Naive thymus-derived CD8-positive, alpha-beta T cell (primary cell): ENCODE results near the gene CHL1. TPM values are rescaled to one million over a fixed set of nuclear protein-coding genes. Genes with fewer than 3 reads are reported as not detected.

Source experiments
- ATAC-seq, 2 donors: fragments of 150-1000 bp; cut with Tn5 transposase in 1 of 2; sonication (Bioruptor Pico), chemical (Tn5 transposase) in 1 of 2; 1 replicate in 1 of 2; 2 replicates in 1 of 2; pipeline ENCODE4 v1.10.0; 2021; ENCODE audit warnings: mild to moderate bottlenecking in 2 of 2, moderate library complexity in 2 of 2
- POLR2A ChIA-PET: fragments of 350-600 bp; sonication (Branson Sonifier 250); formaldehyde crosslinking; loops from one replicate; lab custom pipeline; 2021; ENCODE audit warnings: antibody characterized with exemption; lab: Charles Lee
- DNase-seq, 10 donors: peaks; one replicate each; pipeline versions ENCODE4 v3.0.0 to v3.0.0-alpha.2; 2020 to 2022
- H3K27ac Mint-ChIP-seq, 10 donors: one replicate each; pipeline ENCODE4 v1.8.0; 2020 to 2022; ENCODE audit warnings: mild to moderate bottlenecking in 10 of 10, mixed read lengths in 10 of 10, moderate library complexity in 4 of 10, inconsistent platforms in 1 of 10
- H3K27me3 Mint-ChIP-seq, 5 donors: one replicate each; pipeline ENCODE4 v1.8.0; 2021 to 2022; ENCODE audit warnings: mixed read lengths in 5 of 5
- H3K36me3 Mint-ChIP-seq, 3 donors: one replicate each; pipeline ENCODE4 v1.8.0; 2020 to 2022; ENCODE audit warnings: mixed read lengths in 3 of 3, mild to moderate bottlenecking in 2 of 3, inconsistent platforms in 1 of 3
- H3K4me1 Mint-ChIP-seq, 4 donors: one replicate each; pipeline ENCODE4 v1.8.0; 2021 to 2022; ENCODE audit warnings: mixed read lengths in 4 of 4
- H3K4me3 Mint-ChIP-seq, 10 donors: one replicate each; pipeline ENCODE4 v1.8.0; 2020 to 2022; ENCODE audit warnings: mild to moderate bottlenecking in 10 of 10, mixed read lengths in 10 of 10, moderate library complexity in 6 of 10, inconsistent platforms in 1 of 10
- H3K9me3 Mint-ChIP-seq, 9 donors: one replicate each; pipeline ENCODE4 v1.8.0; 2020 to 2022; ENCODE audit warnings: mixed read lengths in 9 of 9, mild to moderate bottlenecking in 3 of 9, inconsistent platforms in 1 of 9, moderate library complexity in 1 of 9
- polyA plus RNA-seq, 3 donors: library from polyadenylated mRNA; unstranded; fragments of 300-500 nt; fragmentation: Illumina TruSeq; gene quantifications; one replicate each; pipeline ENCODE4 v1.2.3, GENCODE V29; 2021
- total RNA-seq, 8 experiments: library from RNA in 2 of 8; stranded (reverse) in 2 of 8; gene quantifications; one replicate each; pipeline ENCODE4 v1.2.3 and lab custom pipeline; 2021 to 2026

Gene CHL1, protein sequence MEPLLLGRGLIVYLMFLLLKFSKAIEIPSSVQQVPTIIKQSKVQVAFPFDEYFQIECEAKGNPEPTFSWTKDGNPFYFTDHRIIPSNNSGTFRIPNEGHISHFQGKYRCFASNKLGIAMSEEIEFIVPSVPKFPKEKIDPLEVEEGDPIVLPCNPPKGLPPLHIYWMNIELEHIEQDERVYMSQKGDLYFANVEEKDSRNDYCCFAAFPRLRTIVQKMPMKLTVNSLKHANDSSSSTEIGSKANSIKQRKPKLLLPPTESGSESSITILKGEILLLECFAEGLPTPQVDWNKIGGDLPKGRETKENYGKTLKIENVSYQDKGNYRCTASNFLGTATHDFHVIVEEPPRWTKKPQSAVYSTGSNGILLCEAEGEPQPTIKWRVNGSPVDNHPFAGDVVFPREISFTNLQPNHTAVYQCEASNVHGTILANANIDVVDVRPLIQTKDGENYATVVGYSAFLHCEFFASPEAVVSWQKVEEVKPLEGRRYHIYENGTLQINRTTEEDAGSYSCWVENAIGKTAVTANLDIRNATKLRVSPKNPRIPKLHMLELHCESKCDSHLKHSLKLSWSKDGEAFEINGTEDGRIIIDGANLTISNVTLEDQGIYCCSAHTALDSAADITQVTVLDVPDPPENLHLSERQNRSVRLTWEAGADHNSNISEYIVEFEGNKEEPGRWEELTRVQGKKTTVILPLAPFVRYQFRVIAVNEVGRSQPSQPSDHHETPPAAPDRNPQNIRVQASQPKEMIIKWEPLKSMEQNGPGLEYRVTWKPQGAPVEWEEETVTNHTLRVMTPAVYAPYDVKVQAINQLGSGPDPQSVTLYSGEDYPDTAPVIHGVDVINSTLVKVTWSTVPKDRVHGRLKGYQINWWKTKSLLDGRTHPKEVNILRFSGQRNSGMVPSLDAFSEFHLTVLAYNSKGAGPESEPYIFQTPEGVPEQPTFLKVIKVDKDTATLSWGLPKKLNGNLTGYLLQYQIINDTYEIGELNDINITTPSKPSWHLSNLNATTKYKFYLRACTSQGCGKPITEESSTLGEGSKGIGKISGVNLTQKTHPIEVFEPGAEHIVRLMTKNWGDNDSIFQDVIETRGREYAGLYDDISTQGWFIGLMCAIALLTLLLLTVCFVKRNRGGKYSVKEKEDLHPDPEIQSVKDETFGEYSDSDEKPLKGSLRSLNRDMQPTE (N-terminal part only)
- under 1 TPM; 0.33 to 0.60 TPM for total RNA-seq
- polyA plus RNA-seq = not detected
- total RNA-seq (lab: John Stamatoyannopoulos, UW) = 0 to 0.09 (median 0) reads per million in 6 experiments

- peaks cover 7 to 37% (median 35%) of the 10 kb centered on the region in 5 donors for H3K27me3 Mint-ChIP-seq
- POLR2A ChIA-PET = no interaction called here
- peaks cover 0 to 14% (median 3%) of the 10 kb centered on the region in 3 donors for H3K36me3 Mint-ChIP-seq
- DNase-seq (no peak), ATAC-seq (no peak)
- no peak within 1 kb of the TSS for H3K27ac Mint-ChIP-seq
- peaks cover 2 to 8% (median 5%) of the 10 kb centered on the region in 4 donors for H3K4me1 Mint-ChIP-seq
- H3K4me3 Mint-ChIP-seq = peak within 1 kb of the TSS in 9 of 10 donors; percentile 1 to 67 (median 36)
- peaks cover 0 to 8% (median 4%) of the 10 kb centered on the region in 9 donors for H3K9me3 Mint-ChIP-seq
These were observed at the start of gene CHL1 for GRCh38 chr3:196311-197148. TSS of gene CHL1 (plus strand) at chr3:196763. CDS start at chr3:319777, 123,014 bp downstream.

- no peak for ATAC-seq
- DNase-seq = no peak
- Mint-ChIP-seq H3K4me1 (no peaks in the 10 kb centered on the region), H3K9me3 (no peaks in the 10 kb centered on the region), H3K27ac (no peak overlapping the region), H3K4me3 (no peak overlapping the region), H3K27me3 (peaks cover 0 to 5% (median 3%) of the 10 kb centered on the region in 5 donors), H3K36me3 (no peaks in the 10 kb centered on the region)
- POLR2A ChIA-PET = no interaction called here
These were observed 44.9 kb upstream of the CHL1 start for GRCh38 chr3:151614-152189.

DNA sequence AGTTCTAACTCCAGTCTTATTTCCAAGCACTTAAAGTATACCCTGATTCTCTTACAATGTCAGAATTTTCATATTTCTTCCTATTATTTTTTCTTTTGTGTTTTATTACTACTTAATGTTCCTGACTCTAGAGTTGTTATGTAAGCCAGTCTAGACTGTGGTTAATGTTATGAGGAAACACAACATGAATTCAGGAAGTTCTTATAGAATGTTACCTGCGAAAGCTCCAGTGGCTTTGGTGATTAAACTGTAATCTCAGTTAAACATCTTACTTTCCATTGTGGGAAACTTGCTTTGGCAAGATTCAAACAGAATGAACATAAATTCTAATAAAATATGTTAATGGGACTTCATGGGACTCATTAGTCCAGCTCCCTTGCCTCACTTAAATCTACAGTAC is 36.6 kb upstream of the CHL1 start:
- Mint-ChIP-seq H3K4me1 (no peaks in the 10 kb centered on the region), H3K27me3 (peaks cover 1 to 15% (median 5%) of the 10 kb centered on the region in 5 donors), H3K27ac (no peak overlapping the region), H3K36me3 (peaks cover 0 to 4% (median 0%) of the 10 kb centered on the region in 3 donors), H3K9me3 (peaks cover 0 to 10% (median 0%) of the 10 kb centered on the region in 9 donors), H3K4me3 (no peak overlapping the region)
- POLR2A ChIA-PET = no interaction called here
- ATAC-seq (no peak), DNase-seq (no peak)

- Mint-ChIP-seq H3K36me3 (peaks cover 0 to 4% (median 0%) of the 10 kb centered on the region in 3 donors), H3K27ac (no peak overlapping the region)
- POLR2A ChIA-PET = no interaction called here
These were observed 30.5 kb upstream of the CHL1 start for GRCh38 chr3:166071-166470.

DNA sequence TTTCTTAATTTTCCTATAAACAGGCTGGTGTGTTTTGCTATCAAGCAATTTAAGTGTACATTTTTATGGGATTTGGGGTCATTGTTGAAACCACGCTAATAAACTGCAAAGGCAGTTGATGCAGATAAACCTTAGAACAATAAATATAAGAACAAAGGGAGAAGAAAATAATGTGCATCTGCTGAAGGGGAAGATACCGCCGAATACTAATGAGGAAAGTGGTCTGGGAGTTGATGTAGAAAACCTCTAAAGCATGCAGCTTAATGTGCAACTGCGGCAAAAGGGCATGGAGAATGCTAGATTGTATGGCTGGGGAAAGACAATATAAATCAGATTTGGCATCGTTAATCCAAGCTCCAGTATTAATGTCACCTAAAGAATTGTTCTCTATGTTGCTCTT is 29.8 kb upstream of the CHL1 start:
- Mint-ChIP-seq H3K27me3 (peaks cover 1 to 23% (median 6%) of the 10 kb centered on the region in 5 donors), H3K4me3 (no peak overlapping the region), H3K27ac (no peak overlapping the region), H3K36me3 (peaks cover 0 to 4% (median 0%) of the 10 kb centered on the region in 3 donors), H3K9me3 (peaks cover 0 to 5% (median 0%) of the 10 kb centered on the region in 9 donors), H3K4me1 (no peaks in the 10 kb centered on the region)
- no peak for DNase-seq
- ATAC-seq = no peak
- POLR2A ChIA-PET = no interaction called here

More at GRCh38 chr3:166071-166470, 30.5 kb upstream of the CHL1 start:
- no peak for DNase-seq
- H3K9me3 Mint-ChIP-seq = peaks cover 0 to 5% (median 0%) of the 10 kb centered on the region in 9 donors
- ATAC-seq = no peak
- peaks cover 1 to 23% (median 6%) of the 10 kb centered on the region in 5 donors for H3K27me3 Mint-ChIP-seq
- H3K4me1 Mint-ChIP-seq = no peaks in the 10 kb centered on the region
- H3K4me3 Mint-ChIP-seq = no peak overlapping the region

DNA sequence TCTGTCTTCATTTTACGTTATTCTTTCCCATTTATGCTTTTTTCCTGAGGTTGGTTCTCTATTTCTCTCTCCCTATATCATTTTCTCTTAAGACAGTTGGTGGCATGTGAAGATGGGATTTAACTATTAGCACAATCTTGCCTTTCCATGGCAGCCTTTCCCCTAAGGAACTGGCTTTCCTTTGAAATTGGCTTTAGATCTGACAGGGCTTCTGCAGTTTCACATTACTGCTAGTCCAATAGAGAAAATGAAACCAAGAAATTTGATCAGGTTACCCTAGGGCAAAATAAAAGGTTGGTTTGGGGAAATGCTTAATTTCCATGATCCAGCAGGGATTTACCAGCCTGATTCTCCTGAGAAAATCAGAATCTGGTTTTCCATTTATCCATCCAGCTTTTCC is 22.7 kb upstream of the CHL1 start:
- DNase-seq (no peak), ATAC-seq (no peak)
- peak overlapping the region in 1 of 10 donors; percentile 37 for H3K27ac Mint-ChIP-seq
- H3K4me3 Mint-ChIP-seq = no peak overlapping the region
- POLR2A ChIA-PET = no interaction called here
- no peaks in the 10 kb centered on the region for H3K36me3 Mint-ChIP-seq
- peaks cover 0 to 4% (median 0%) of the 10 kb centered on the region in 5 donors for H3K27me3 Mint-ChIP-seq
- no peaks in the 10 kb centered on the region for H3K9me3 Mint-ChIP-seq
- H3K4me1 Mint-ChIP-seq = no peaks in the 10 kb centered on the region

- no peaks in the 10 kb centered on the region for H3K36me3 Mint-ChIP-seq
- no peak overlapping the region for H3K4me3 Mint-ChIP-seq
- DNase-seq = no peak
- peaks cover 0 to 13% (median 0%) of the 10 kb centered on the region in 5 donors for H3K27me3 Mint-ChIP-seq
- no peak overlapping the region for H3K27ac Mint-ChIP-seq
- ATAC-seq = no peak
- POLR2A ChIA-PET = no interaction called here
- H3K9me3 Mint-ChIP-seq = peaks cover 0 to 18% (median 0%) of the 10 kb centered on the region in 9 donors
- no peaks in the 10 kb centered on the region for H3K4me1 Mint-ChIP-seq
These were observed 11.6 kb upstream of the CHL1 start for GRCh38 chr3:184976-185375.

GRCh38 chr3:192215-192929 is 4.2 kb upstream of the CHL1 start:
- Mint-ChIP-seq H3K9me3 (peaks cover 0 to 11% (median 5%) of the 10 kb centered on the region in 9 donors), H3K27me3 (peaks cover 7 to 39% (median 24%) of the 10 kb centered on the region in 5 donors), H3K4me3 (no peak overlapping the region), H3K36me3 (peaks cover 0 to 14% (median 3%) of the 10 kb centered on the region in 3 donors), H3K27ac (no peak overlapping the region), H3K4me1 (peaks cover 2 to 7% (median 5%) of the 10 kb centered on the region in 4 donors)
- POLR2A ChIA-PET = no interaction called here
- DNase-seq (no peak), ATAC-seq (no peak)

DNA sequence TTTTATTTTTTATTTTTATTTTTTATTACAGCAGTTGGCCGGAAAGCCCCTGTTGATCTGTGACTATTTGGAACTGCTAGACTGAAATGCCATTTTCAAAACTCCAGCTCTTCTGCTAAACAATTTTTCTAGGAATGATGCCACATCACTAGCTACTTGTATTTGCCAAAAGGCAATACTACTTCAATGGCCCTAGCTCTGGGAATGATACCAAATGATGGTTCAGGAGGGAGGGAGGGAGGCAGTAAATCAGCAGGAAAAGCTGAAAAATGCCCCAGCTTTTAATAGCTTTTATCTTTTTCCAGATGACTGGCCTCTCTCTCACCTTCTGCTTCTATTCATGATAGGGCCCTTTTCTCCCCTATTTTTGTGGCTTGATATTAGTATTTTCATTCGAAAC is 2.6 kb upstream of the CHL1 start:
- H3K4me3 Mint-ChIP-seq = no peak overlapping the region
- POLR2A ChIA-PET = no interaction called here
- H3K4me1 Mint-ChIP-seq = peaks cover 2 to 8% (median 5%) of the 10 kb centered on the region in 4 donors
- no peak for DNase-seq
- H3K9me3 Mint-ChIP-seq = peaks cover 0 to 8% (median 4%) of the 10 kb centered on the region in 9 donors
- peaks cover 0 to 14% (median 3%) of the 10 kb centered on the region in 3 donors for H3K36me3 Mint-ChIP-seq
- ATAC-seq = no peak
- no peak overlapping the region for H3K27ac Mint-ChIP-seq
- H3K27me3 Mint-ChIP-seq = peaks cover 9 to 39% (median 27%) of the 10 kb centered on the region in 5 donors

GRCh38 chr3:194421-194820 is 2.1 kb upstream of the CHL1 start:
- peaks cover 0 to 14% (median 3%) of the 10 kb centered on the region in 3 donors for H3K36me3 Mint-ChIP-seq
- ATAC-seq = no peak
- POLR2A ChIA-PET = no interaction called here

More at GRCh38 chr3:194421-194820, 2.1 kb upstream of the CHL1 start:
- peaks cover 0 to 8% (median 4%) of the 10 kb centered on the region in 9 donors for H3K9me3 Mint-ChIP-seq
- no peak overlapping the region for H3K27ac Mint-ChIP-seq
- no peak overlapping the region for H3K4me3 Mint-ChIP-seq
- H3K4me1 Mint-ChIP-seq = peaks cover 2 to 8% (median 5%) of the 10 kb centered on the region in 4 donors
- no peak for DNase-seq
- H3K27me3 Mint-ChIP-seq = peaks cover 9 to 39% (median 30%) of the 10 kb centered on the region in 5 donors
